DMS 273 (cell line): ENCODE results near the gene HAUS7.
A peak's percentile ranks its signal among the peaks of the same experiment; 100 is the strongest.

Experiments
- DNase-seq: peaks from one replicate; lab custom pipeline; 2025; ENCODE audit not compliant: unreplicated experiment; lab: John Stamatoyannopoulos, UW

The HAUS7 gene

GRCh38 chrX:153499876-153500275 is 29.5 kb upstream of the HAUS7 start:
- DNase-seq, result peak; percentile 88

DNA sequence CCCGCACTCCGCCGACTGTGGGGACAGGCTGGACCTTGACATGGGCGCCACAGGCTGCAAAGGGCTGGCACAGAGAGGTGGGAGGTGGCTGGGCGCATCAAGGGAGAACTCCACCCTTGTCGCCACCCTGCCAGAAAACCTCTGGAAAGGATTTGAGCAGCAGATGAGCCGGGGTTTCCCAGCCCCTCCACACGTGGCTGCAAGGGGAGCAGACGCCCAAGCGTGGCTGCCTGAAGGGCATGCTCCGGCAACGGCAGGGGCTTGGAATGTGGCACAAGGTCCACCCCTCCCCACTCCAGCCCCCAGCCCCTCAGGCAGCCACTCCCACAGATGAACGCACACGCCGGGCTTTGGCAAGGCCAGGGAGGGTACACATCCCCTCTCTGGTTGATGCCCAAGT is 29.0 kb upstream of the HAUS7 start:
- peak; percentile 59 for DNase-seq

- DNase-seq, result no peak
These were observed 28.1 kb upstream of the HAUS7 start for GRCh38 chrX:153498453-153498852.

DNA sequence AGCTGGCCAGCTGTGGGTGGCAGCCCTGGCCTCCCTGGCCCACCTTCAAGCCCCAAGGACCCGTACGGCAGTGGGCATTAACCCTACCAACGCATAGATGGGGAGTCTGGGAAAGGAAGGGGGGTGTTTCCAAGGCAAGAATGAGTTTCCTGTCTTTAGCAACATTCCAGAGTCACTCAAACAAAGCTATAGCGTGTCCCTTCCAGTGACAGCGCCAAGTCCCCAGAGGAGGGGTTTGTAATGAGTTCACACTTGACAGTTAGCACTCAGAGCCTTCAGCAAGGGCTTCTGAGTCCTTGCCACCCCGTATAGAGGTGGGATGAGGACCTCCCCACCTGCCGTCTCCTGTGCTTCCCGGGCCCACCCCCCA is 26.2 kb upstream of the HAUS7 start:
- DNase-seq, result no peak

DNA sequence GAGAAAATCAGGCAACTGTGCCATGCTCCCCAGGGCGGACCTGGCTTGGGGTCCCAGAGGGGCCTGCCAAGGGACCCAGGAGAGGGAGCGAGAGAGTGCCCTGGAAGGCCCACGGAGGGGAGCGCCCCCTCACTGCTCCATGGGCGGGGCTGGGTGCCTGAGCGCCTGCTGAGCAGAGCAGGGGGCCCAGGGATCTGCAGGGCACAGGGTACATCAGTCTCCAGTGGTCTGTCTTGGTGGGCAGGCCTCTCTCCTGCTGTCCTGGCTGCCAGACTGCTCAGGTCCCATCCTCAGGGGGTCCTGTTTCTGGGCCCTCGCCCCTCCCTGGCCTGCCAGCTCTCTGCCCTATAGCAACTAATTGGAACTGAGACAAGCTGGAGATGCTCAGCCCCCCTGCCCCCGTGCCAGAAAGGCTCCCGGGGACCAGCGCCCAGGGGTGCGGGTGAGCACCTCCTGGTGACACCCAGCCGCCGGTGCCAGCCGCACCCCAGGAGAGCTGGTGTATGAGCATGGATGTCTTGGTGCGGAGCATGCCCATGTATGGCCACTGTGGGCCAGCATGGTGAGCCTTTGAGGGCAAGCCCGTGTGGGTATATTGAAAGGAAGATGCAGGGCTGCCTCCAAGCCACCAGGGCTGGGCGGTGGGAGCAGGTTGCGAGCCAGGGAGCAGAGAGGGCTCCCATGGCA is 25.7 kb upstream of the HAUS7 start:
- DNase-seq, result peak; percentile 42

GRCh38 chrX:153495362-153495751 is 25.0 kb upstream of the HAUS7 start:
- peak; percentile 71 for DNase-seq

GRCh38 chrX:153494541-153495361 is 24.4 kb upstream of the HAUS7 start, which contains the start of gene BGN:
TSS of gene BGN (plus strand) at chrX:153494980. CDS start at chrX:153504632, 9,652 bp downstream.
- DNase-seq, result peak; percentile 71

GRCh38 chrX:153494061-153494460 is 23.7 kb upstream of the HAUS7 start:
- DNase-seq, result no peak

GRCh38 chrX:153493085-153493484 is 22.7 kb upstream of the HAUS7 start:
- no peak for DNase-seq

GRCh38 chrX:153492543-153492942 is 22.2 kb upstream of the HAUS7 start:
- no peak for DNase-seq

- DNase-seq, result peak; percentile 67
These were observed 21.5 kb upstream of the HAUS7 start for GRCh38 chrX:153491918-153492317.

GRCh38 chrX:153491351-153491914 is 21.1 kb upstream of the HAUS7 start:
- DNase-seq, result peak; percentile 67

DNA sequence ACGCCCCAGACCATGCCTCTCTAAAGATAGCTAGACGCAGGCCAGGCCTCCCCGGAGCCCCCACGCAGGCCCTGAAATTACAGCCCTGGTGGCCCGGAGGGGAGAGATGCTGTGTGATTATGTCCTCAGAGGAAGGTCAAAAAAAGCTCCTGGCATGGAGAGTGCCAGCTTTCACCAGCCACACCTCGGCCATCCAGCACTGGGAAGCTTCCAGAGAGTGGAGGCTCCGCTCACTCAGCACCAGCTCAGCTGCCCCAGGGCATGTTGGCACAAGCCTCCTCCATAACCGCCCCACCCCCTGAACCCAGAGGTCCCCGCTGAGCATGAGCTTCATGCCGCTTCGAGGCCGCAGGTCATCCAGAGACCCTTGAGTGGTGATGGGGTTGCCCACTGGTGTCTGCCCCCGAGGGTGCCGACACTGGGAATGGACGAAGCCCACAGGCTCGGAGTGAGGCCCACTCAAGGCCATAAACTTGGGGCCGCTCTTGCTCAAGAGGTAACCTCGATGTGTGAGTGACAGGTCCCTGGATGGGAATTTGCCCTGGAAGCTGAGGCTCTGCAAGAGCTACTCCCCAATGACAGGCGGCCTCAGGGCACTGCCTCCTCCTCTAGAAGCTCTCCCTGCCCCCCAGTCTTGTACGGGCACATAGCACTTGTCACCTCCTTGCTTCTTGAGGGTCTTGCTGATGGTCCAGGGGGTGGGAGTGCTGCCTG is 20.0 kb upstream of the HAUS7 start:
- no peak for DNase-seq

DNA sequence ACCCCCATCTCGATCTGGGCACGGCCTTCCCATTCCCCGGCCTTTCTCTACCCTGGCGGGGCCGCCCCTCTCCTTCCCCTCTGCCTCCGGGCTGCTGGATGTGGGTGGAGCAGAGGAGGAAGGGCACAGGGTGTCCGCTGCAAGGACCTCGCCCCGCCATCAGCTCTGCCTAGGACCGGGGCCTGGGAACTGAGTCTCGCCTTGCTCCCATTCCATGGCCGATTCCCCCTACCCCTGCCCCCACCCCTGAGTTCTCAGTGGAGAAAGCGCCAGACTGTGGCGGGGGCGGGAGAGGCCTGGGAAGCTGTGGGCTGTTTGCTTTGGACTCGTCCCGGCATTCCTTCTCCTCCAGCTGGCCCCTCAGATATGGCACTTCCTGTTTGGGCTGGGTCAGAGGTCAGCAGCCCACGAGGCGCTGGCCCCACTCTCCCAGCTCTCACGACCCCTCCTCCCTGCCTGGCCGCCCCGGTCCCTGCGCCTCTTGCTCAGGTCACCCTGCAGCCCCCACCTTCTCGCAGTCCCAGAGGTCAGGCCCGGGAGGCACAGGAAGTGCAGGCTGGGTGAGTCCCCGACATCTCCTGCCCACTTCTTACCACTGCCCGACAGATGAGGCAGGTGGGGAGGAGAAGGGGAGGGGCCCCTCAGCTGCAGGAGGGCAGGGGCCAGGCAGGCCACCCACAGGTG is 18.0 kb upstream of the HAUS7 start:
- DNase-seq, result peak; percentile 46

DNA sequence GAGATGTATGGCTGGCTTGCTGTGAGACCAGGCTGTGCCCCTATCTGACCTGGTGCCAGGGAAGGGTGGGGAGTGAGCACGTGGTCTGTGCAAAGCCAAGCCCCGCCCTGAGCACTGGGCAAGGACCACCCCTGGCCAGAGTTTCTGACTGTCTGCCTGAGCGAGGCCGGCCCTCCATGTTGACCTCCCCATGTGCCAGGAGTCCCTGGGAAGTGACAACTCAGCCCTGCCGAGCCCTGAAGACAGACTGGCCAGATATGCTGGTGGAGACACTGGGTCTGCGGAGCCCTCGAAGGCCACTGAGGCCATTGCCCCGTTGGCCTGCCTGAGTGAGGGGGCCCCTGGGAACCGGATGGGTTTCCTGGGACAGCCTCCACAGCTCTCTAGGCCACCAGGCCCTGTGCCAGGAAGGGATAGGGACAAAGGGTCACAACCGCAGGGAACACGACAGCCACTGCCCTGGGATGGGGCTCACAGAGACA is 17.3 kb upstream of the HAUS7 start:
- DNase-seq, result no peak

- DNase-seq, result no peak
These were observed 15.8 kb upstream of the HAUS7 start for GRCh38 chrX:153486171-153486570.

DNA sequence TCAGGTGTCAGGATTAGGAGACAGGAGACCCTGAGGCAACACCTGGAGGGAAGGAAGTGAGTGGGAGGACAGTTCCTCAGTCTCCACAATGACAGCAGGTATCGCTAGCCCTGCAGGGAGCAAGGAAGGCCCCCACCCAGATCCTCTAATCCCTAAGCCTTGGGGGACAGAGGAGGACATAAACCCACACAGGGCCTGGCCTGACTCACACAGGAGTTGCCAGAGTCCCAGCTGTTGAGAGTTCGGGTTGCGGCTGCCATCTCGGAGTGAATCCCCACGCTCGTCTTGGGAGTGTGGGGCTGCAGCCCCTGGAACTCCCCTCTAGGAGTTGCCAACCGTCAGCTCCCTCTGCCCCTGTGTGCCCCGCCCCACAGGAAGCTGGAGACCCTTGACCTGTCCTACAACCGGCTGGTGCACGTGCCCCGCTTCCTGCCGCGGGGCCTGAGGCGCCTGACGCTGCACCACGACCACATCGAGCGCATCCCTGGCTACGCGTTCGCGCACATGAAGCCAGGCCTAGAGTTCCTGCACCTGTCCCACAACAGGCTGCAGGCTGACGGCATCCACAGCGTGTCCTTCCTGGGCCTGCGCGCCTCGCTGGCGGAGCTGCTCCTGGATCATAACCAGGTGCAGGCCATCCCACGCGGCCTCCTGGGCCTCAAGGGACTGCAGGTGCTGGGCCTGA is 15.2 kb upstream of the HAUS7 start:
- DNase-seq, result no peak

- no peak for DNase-seq
These were observed 12.1 kb upstream of the HAUS7 start for GRCh38 chrX:153482376-153483015.

DNA sequence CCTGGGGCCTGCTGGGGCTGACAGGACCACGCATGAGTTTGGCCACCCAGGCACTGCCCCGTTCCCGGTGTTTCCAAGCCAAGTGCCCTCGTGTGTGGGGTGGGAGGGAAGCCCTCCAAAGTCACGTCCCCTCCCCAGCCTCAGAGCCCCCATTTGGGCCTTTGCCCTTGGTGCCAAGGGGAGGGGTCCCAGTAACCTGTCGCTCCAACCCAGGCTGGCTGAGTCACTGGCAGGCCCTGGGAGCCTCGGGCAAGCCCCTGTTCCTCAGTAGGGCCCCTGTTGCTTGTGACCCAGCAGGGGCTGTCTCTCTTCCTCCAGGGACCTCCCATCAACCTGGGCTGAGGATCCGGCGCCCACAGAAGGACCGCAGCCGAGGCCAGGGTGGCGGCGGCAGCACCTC is 10.7 kb upstream of the HAUS7 start:
- no peak for DNase-seq

DNA sequence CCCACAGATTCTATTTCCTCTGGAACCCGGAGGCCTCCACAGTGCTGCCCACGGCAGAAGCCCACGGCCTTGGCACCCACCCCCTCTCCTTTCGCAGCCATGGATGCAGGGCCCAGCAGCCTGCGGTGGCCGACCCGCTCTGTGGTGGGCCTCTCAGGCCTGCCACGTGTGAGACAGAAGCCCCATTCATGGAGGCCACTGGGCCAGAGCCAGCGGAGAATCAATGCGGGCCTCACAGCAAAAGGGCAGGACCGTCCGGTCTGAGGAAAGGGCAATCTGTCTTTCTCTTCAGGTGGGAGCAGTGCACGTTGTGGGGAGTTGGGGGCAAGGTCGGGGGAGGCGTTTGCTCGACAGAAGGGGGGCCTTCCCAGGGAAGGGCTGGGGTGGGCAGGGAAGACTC is 8.4 kb upstream of the HAUS7 start:
- DNase-seq, result no peak
